Skeletal muscle tissue (tissue), 4 donors: ENCODE measurements around the gene CARD14. TPM values are rescaled to one million over a fixed set of nuclear protein-coding genes. Genes with fewer than 3 reads are reported as not detected.
"Not testable (repeated sequence)": the region's sequence is repeated elsewhere in the genome, so short reads cannot be mapped to it uniquely, and the experiment has no call there.

Experiments
- H3K27ac ChIP-seq: one replicate; pipeline ENCODE4 v1.7.0; 2013; ENCODE audit warnings: mild to moderate bottlenecking, low read depth, low read length, inconsistent platforms
- H3K27me3 ChIP-seq, 3 donors: one replicate each; pipeline ENCODE4 v1.7.0; 2013; ENCODE audit warnings: low read length in 3 of 3; ENCODE audit not compliant: control insufficient read depth in 3 of 3, insufficient read depth in 3 of 3
- H3K36me3 ChIP-seq, 3 donors: one replicate each; pipeline ENCODE4 v1.7.0; 2013; ENCODE audit warnings: low read length in 3 of 3; ENCODE audit not compliant: control insufficient read depth in 3 of 3, insufficient read depth in 3 of 3
- H3K4me1 ChIP-seq, 3 donors: one replicate each; pipeline ENCODE4 v1.7.0; 2013; ENCODE audit warnings: low read length in 3 of 3, mild to moderate bottlenecking in 3 of 3; ENCODE audit not compliant: control insufficient read depth in 3 of 3, insufficient read depth in 3 of 3
- H3K4me3 ChIP-seq, 3 donors: one replicate each; pipeline ENCODE4 v1.7.0; 2013; ENCODE audit warnings: low read length in 3 of 3
- H3K9ac ChIP-seq, 3 donors: one replicate each; pipeline ENCODE4 v1.7.0; 2013; ENCODE audit warnings: low read length in 3 of 3, mild to moderate bottlenecking in 3 of 3, moderate library complexity in 2 of 3, low read depth in 1 of 3
- H3K9me3 ChIP-seq, 3 donors: one replicate each; pipeline ENCODE4 v1.7.0; 2013; ENCODE audit warnings: low read length in 3 of 3; ENCODE audit not compliant: control insufficient read depth in 3 of 3
- total RNA-seq: library from RNA; depleted of rRNA; stranded (reverse); fragments of >200 nt; gene quantifications from one replicate; pipeline ENCODE4 v1.2.3, GENCODE V29; 2014
- donor health status: Osteomylitis.

The CARD14 gene
- total RNA-seq, 1 donor from 2014 or later, result 0.52 TPM

DNA sequence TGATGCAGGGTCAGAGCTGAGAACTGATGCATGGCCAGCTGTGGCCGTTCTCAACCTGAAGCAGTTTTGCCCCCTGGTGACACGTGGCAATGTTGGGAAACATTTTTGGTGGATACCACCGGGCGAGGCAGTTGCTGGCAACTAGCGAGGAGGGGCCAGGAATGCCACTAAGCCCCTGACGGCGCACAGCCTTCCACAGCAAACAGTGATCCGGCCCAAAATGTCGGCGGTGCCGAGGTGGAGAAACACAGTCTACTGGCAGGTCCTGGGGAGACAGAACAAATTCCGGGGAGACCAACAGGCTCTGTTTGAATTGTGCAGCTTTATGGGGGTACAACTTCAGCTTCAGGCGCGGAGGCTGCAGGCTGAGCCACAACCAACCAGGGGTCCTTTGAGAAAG is 58.6 kb downstream of the CARD14 start:
- Histone ChIP-seq H3K4me1 (peaks cover 5 to 11% (median 9%) of the 10 kb centered on the region in 3 donors), H3K9me3 (peaks cover 0 to 6% (median 0%) of the 10 kb centered on the region in 3 donors), H3K4me3 (no peak overlapping the region), H3K27ac (no peak overlapping the region), H3K27me3 (no peaks in the 10 kb centered on the region), H3K36me3 (peaks cover 20 to 38% (median 26%) of the 10 kb centered on the region in 3 donors), H3K9ac (no peak overlapping the region)

DNA sequence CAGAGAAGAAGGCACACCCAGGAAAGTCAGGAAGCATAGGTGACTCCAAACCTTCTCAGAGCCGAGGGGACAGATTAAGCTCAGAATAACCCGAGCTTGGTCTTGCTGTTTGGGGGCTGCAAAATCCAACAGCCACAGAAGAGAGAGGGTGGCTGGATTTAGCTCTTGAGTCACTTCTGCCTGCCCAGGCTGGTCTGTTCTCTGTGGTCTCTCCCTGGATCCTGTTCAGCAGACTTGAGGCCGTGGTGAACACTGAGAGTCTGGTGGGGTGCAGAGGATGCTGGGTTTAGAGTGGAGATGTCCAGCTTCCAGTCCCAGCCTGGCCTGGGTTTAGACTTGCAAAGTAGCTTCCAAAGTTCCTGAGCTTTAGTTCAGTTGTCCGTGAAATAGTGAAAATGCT is 59.2 kb downstream of the CARD14 start:
- H3K27me3 ChIP-seq, result no peaks in the 10 kb centered on the region
- H3K36me3 ChIP-seq, result peaks cover 22 to 38% (median 28%) of the 10 kb centered on the region in 3 donors
- peaks cover 0 to 6% (median 0%) of the 10 kb centered on the region in 3 donors for H3K9me3 ChIP-seq
- peaks cover under 1 to 6% (median 4%) of the 10 kb centered on the region in 3 donors for H3K4me1 ChIP-seq
- no peak overlapping the region for H3K4me3 ChIP-seq
- H3K9ac ChIP-seq, result no peak overlapping the region
- H3K27ac ChIP-seq, result no peak overlapping the region

GRCh38 chr17:80232438-80232837 is 62.6 kb downstream of the CARD14 start:
- no peak overlapping the region for H3K9ac ChIP-seq
- H3K27ac ChIP-seq, result no peak overlapping the region
- no peaks in the 10 kb centered on the region for H3K4me1 ChIP-seq
- peaks cover 0 to 6% (median 0%) of the 10 kb centered on the region in 3 donors for H3K9me3 ChIP-seq
- H3K36me3 ChIP-seq, result peaks cover 27 to 42% (median 37%) of the 10 kb centered on the region in 3 donors
- H3K4me3 ChIP-seq, result no peak overlapping the region
- no peaks in the 10 kb centered on the region for H3K27me3 ChIP-seq

DNA sequence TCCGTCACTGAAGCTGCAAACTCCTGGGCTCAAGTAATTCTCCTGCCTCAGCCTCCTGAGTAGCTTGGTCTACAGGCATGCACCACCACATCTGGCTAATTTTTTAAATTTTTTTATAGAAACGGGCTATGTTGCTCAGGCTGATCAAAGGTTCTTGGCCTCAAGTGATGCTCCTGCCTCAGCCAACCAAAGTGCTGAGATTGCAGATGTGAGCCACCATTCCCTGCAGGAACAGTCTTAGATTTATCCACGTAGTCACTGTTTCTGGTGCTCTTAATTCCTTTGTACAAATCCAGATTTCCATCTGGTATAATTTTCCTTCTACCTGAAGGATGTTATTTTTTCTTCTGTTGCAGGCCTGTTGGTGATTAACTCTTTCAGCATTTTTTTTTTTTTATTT is 63.4 kb downstream of the CARD14 start:
- Histone ChIP-seq H3K9ac (no peak overlapping the region), H3K36me3 (peaks cover 27 to 46% (median 41%) of the 10 kb centered on the region in 3 donors), H3K27ac (no peak overlapping the region), H3K4me1 (no peaks in the 10 kb centered on the region), H3K9me3 (peaks cover 0 to 6% (median 0%) of the 10 kb centered on the region in 3 donors), H3K27me3 (no peaks in the 10 kb centered on the region), H3K4me3 (no peak overlapping the region)

- Histone ChIP-seq H3K27ac (no peak overlapping the region), H3K4me1 (no peaks in the 10 kb centered on the region), H3K9me3 (peaks cover 0 to 6% (median 0%) of the 10 kb centered on the region in 3 donors), H3K27me3 (no peaks in the 10 kb centered on the region), H3K9ac (no peak overlapping the region), H3K36me3 (peaks cover 29 to 39% (median 33%) of the 10 kb centered on the region in 3 donors), H3K4me3 (no peak overlapping the region)
Measured at GRCh38 chr17:80236911-80237310, 67.1 kb downstream of the CARD14 start.

- peaks cover 29 to 39% (median 30%) of the 10 kb centered on the region in 3 donors for H3K36me3 ChIP-seq
- peaks cover 0 to 6% (median 0%) of the 10 kb centered on the region in 3 donors for H3K9me3 ChIP-seq
- no peak overlapping the region for H3K4me3 ChIP-seq
- H3K27me3 ChIP-seq, result no peaks in the 10 kb centered on the region
- no peak overlapping the region for H3K27ac ChIP-seq
- H3K4me1 ChIP-seq, result no peaks in the 10 kb centered on the region
- no peak overlapping the region for H3K9ac ChIP-seq
Measured at GRCh38 chr17:80237386-80237785, 67.6 kb downstream of the CARD14 start.

- Histone ChIP-seq H3K9ac (no peak overlapping the region), H3K27ac (no peak overlapping the region), H3K4me1 (peaks cover 15 to 22% (median 16%) of the 10 kb centered on the region in 3 donors), H3K9me3 (peaks cover 0 to 3% (median 0%) of the 10 kb centered on the region in 3 donors), H3K27me3 (no peaks in the 10 kb centered on the region), H3K36me3 (peaks cover 23 to 27% (median 25%) of the 10 kb centered on the region in 3 donors), H3K4me3 (no peak overlapping the region)
Measured at GRCh38 chr17:80242505-80242904, 72.7 kb downstream of the CARD14 start.

DNA sequence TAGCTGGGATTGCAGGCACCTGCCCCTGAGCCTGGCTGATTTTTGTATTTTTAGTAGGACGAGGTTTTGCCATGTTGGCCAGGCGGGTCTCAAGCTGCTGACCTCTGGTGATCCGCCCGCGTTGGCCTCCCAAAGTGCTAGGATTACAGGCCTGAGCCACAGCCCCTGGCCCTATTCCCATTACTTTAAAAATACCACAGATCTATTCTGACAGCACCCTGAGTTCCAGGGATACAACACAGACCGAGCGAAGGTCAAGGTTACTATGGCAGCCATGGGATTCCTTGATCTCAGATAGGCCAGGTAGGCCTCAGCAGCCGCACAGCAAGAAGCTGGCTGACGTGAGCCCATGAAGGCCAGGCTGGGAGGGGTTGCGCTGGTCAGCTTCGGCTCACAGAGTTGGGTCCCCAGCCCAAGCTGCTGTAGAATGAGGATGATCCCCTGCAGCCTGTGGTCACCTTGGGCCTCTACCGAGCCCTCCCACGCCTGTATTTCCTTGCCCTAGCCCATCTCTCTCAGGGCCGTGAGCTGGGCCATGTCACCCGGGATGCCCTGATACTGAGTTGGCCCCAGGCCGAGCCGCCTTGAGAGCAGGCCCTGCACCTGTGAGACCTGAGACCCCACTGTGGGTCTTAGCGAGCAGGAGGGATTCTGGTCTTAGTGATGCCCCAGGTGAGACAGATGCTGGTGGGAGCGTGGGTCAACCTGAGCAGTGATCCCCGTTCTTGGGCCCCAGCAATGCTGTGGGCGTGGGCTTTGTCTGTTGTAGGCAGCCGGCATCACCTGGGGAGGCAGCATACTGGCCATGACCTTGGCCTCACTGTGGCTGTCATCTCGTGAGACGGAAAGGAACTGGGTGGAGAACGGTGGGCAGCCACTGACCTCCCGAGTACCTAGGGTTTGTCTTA is 74.0 kb downstream of the CARD14 start:
- peak overlapping the region; percentile 80 for H3K27ac ChIP-seq
- H3K36me3 ChIP-seq, result peaks cover 16 to 22% (median 19%) of the 10 kb centered on the region in 3 donors
- peak overlapping the region in 1 of 3 donors; percentile 13 for H3K4me3 ChIP-seq
- peaks cover 0 to 3% (median 0%) of the 10 kb centered on the region in 3 donors for H3K9me3 ChIP-seq
- peak overlapping the region; percentile 12 to 60 (median 45) for H3K9ac ChIP-seq
- peaks cover 15 to 22% (median 16%) of the 10 kb centered on the region in 3 donors for H3K4me1 ChIP-seq
- H3K27me3 ChIP-seq, result no peaks in the 10 kb centered on the region

DNA sequence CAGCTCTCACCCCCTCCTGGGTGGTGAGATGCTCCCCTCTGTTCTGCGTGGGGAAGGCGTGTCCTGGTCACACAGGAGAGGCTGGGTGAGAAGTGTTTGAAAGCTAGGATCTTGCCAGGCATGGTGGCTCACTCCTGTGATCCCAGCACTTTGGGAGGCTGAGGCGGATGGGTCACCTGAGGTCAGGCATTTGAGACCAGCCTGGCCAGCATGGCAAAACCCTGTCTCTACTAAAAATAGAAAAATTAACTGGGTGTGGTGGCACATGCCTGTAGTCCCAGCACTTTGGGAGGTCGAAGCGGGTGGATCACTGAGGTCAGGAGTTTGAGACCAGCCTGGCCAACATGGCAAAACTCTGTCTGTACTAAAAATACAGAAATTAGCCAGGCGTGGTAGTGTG is 74.6 kb downstream of the CARD14 start:
- H3K27ac ChIP-seq, result peak overlapping the region; percentile 80
- H3K9ac ChIP-seq, result peak overlapping the region in 1 of 3 donors; percentile 6
- not testable (repeated sequence) for H3K4me3 ChIP-seq, H3K27me3 ChIP-seq, H3K9me3 ChIP-seq
- H3K36me3 ChIP-seq, result peaks cover 20 to 26% (median 24%) of the 10 kb centered on the region in 3 donors
- H3K4me1 ChIP-seq, result peaks cover 15 to 22% (median 16%) of the 10 kb centered on the region in 3 donors
